ENCODE results near the gene FN3KRP. TPM values are rescaled to one million over a fixed set of nuclear protein-coding genes. Genes with fewer than 3 reads are reported as not detected.

Gene FN3KRP
- total RNA-seq: 10 to 100 TPM in 1 of 2 donors, 1 to 10 TPM in 1; 9.8 to 15.6 TPM

DNA sequence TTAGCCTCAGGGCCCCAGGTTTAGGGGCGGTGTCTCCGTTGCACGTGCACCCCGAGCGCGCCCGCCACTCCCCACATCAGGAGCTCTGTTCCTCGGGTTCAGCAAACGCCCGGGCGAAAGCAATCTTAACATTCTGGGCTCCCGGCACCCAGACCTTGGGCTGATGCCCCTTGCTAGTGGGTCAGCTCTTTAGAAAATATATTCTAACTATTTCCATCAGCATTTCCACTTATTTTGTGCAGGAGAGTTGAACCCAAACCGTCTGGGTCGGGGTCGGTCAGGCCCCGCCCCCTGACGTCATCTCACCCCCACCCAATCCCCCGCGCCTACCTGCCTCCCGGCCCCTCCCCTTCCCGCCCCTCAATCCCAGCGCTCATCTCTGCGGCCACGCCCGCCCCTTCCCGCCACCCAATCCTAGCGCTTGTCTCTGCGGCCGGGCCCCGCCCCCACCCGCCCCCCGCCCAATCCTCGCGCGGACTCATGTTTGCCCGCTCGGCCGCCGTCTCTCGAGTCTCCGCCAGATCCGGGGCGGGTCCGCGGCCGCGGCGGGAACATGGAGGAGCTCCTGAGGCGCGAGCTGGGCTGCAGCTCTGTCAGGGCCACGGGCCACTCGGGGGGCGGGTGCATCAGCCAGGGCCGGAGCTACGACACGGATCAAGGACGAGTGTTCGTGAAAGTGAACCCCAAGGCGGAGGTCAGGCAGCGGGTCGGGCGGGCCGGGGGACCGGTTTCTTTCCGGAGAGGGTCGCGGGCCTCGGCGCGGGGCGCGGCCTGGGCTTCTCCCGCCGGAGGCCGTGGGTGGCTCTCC lies at the start of gene FN3KRP:
Gene FN3KRP (plus strand): TSS at position 504 of the 808 bp plus-strand sequence. CDS start 50 bp downstream, at position 554.
- H3K27ac ChIP-seq: peak within 1 kb of the TSS; percentile 28 to 43
- no peaks in the 10 kb centered on the region for H3K9me3 ChIP-seq
- DNase-seq (ENCODE audit: low spot score) (peak; percentile 86), ATAC-seq (ENCODE audit: insufficient number of reproducible peaks, low FRiP score, low read depth) (peak; percentile 80)
- TF ChIP-seq, protein P1, sequence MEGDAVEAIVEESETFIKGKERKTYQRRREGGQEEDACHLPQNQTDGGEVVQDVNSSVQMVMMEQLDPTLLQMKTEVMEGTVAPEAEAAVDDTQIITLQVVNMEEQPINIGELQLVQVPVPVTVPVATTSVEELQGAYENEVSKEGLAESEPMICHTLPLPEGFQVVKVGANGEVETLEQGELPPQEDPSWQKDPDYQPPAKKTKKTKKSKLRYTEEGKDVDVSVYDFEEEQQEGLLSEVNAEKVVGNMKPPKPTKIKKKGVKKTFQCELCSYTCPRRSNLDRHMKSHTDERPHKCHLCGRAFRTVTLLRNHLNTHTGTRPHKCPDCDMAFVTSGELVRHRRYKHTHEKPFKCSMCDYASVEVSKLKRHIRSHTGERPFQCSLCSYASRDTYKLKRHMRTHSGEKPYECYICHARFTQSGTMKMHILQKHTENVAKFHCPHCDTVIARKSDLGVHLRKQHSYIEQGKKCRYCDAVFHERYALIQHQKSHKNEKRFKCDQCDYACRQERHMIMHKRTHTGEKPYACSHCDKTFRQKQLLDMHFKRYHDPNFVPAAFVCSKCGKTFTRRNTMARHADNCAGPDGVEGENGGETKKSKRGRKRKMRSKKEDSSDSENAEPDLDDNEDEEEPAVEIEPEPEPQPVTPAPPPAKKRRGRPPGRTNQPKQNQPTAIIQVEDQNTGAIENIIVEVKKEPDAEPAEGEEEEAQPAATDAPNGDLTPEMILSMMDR (IDR thresholded peaks at IDR 0.05): no peak
- no peaks in the 10 kb centered on the region for H3K27me3 ChIP-seq (replicated peaks; ENCODE audit: insufficient read depth)
- H3K36me3 ChIP-seq: peaks cover 6% of the 10 kb centered on the region
- peak within 1 kb of the TSS; percentile 95 for H3K4me3 ChIP-seq
- peaks cover 4 to 20% of the 10 kb centered on the region in 2 donors for H3K4me1 ChIP-seq (ENCODE audit: control insufficient read depth in 1 of 2, low read depth in 2 of 2)

DNA sequence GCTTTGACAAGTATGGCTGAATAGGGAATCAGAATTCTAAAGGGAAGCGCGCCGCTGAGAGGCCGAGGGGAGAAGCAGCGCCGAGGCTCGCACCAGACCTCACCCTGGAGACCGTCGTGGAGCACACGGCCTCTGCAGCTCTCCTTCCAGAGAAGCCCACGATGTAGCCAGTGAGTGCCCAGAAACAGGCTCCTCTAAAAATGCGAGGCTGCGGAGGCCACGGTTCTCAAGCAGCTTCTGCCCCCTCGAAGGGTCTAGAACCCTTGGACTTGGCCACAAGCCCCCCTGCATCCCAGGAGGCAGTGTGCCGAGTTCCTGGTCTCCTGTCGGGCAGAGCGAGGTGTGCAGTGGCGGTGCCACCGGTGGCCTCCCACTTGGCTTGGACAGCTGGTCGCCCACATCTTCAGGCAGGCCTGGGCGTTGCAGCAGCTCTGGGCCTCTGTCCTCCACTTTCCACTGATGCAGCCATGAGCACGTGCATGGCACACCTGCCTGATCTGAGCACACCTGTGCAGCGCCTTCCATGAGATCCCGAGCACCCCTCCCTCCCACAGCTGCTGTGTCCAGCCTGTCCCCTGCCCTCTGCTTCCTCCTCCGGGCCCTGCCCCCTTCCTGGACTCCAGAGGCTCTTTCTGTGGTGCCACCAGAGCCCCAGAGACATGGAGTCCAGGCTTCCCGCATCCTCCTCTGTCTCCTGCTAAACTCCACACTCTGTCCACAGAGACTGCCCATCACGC lies 49.4 kb upstream of the FN3KRP start:
- H3K27ac ChIP-seq: no peak overlapping the region
- H3K36me3 ChIP-seq: peaks cover 1% of the 10 kb centered on the region
- H3K9me3 ChIP-seq: no peaks in the 10 kb centered on the region
- ATAC-seq (ENCODE audit: insufficient number of reproducible peaks, low FRiP score, low read depth) (no peak), DNase-seq (ENCODE audit: low spot score) (no peak)
- peaks cover 0 to 6% of the 10 kb centered on the region in 2 donors for H3K4me1 ChIP-seq (ENCODE audit: control insufficient read depth in 1 of 2, low read depth in 2 of 2)
- H3K4me3 ChIP-seq: no peak overlapping the region
- no peaks in the 10 kb centered on the region for H3K27me3 ChIP-seq (replicated peaks; ENCODE audit: insufficient read depth)
- TF ChIP-seq, protein P1 (IDR thresholded peaks at IDR 0.05): no peak

DNA sequence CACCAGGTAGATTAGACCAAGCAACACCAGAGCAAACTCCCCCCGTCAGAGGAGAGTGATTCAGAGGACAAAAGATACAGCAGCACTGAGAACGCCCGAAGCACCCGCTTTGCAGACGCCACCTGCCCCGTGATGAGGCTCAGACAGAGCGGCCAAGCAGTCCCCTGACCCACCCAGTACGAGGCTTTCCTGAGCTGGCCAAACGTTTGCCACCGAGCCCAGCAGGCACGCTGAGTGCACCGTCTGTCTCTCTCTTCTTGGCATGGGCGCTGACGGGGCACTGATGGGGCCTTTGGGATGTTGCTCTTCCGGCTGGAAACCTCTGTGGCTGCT lies 48.9 kb upstream of the FN3KRP start:
- Histone ChIP-seq H3K36me3 (no peaks in the 10 kb centered on the region), H3K27me3 (replicated peaks; ENCODE audit: insufficient read depth) (no peaks in the 10 kb centered on the region), H3K27ac (no peak overlapping the region), H3K4me3 (no peak overlapping the region), H3K4me1 (ENCODE audit: control insufficient read depth in 1 of 2, low read depth in 2 of 2) (peaks cover 0 to 6% of the 10 kb centered on the region in 2 donors), H3K9me3 (no peaks in the 10 kb centered on the region)
- ATAC-seq (ENCODE audit: insufficient number of reproducible peaks, low FRiP score, low read depth) (no peak), DNase-seq (ENCODE audit: low spot score) (no peak)
- TF ChIP-seq, protein P1 (IDR thresholded peaks at IDR 0.05): no peak

DNA sequence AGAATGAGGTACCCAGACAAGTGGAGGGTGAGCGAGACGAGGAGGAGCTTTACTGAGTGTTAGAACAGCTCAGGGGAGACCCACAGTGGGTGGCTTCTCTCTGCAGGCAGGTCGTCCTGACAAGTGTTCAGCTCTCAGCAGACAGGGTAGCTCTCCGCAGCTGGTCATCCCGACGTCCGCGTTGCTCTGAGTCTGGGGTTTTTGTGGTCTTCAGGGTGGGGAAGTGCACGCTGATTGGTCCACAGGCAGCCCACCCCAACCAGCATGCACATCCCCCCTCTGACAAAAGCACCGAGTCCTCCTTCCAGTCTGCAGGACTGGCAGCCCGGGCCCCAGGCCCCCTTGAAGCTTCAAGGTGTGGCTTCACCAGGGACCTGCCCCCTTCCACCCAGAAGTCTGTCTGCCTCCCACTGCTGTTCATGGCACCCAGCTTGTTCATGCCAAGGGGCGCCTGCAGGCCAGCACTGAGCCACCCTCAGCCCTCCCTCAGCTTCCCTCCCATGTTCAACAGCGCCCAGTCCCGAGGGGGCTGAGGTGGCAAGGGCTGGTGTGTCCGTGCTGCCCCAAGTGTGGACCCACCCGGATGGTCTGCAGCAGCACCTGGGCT lies 48.4 kb upstream of the FN3KRP start:
- Histone ChIP-seq H3K36me3 (no peaks in the 10 kb centered on the region), H3K9me3 (no peaks in the 10 kb centered on the region), H3K27ac (no peak overlapping the region), H3K27me3 (replicated peaks; ENCODE audit: insufficient read depth) (no peaks in the 10 kb centered on the region), H3K4me1 (ENCODE audit: control insufficient read depth in 1 of 2, low read depth in 2 of 2) (peaks cover 0 to 6% of the 10 kb centered on the region in 2 donors), H3K4me3 (no peak overlapping the region)
- TF ChIP-seq, protein P1 (IDR thresholded peaks at IDR 0.05): no peak
- ATAC-seq (ENCODE audit: insufficient number of reproducible peaks, low FRiP score, low read depth) (no peak), DNase-seq (ENCODE audit: low spot score) (no peak)

DNA sequence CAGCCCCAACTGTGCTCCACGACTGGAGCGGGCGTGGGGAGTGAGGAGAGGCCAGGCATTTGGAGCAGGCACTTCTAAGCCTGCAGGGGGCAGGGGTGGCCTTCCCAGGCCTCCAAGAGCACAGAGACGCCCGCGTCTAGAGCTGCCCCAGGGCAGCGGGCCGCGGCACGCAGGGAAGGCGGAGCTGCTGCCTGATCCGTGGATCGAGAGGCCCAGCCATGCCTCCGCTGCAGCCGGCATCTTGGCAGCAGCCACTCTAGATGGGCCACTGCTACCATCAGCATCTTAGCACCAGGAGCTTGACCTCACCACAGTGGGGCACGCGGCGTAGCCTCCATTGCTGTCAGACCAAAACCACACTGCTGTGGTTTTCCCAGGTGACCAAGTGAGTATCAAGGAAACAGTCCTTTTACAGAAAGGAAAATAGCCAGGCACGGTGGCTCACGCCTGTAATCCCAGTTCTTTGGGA lies 47.8 kb upstream of the FN3KRP start:
- Histone ChIP-seq H3K4me1 (ENCODE audit: control insufficient read depth in 1 of 2, low read depth in 2 of 2) (peaks cover 0 to 6% of the 10 kb centered on the region in 2 donors), H3K9me3 (no peaks in the 10 kb centered on the region), H3K27me3 (replicated peaks; ENCODE audit: insufficient read depth) (no peaks in the 10 kb centered on the region), H3K27ac (no peak overlapping the region), H3K36me3 (no peaks in the 10 kb centered on the region), H3K4me3 (peak overlapping the region; percentile 30)
- DNase-seq (ENCODE audit: low spot score): no peak
- TF ChIP-seq, protein P1 (IDR thresholded peaks at IDR 0.05): peak; percentile 23
- ATAC-seq (ENCODE audit: insufficient number of reproducible peaks, low FRiP score, low read depth): no peak
